Left hindlimb (tissue), 1 donor: ENCODE measurements around the gene SFMBT1.

ENCODE experiments used
- DNase-seq: peaks from one replicate; pipeline ENCODE4 v3.0.0-alpha.2; 2018

SFMBT1 gene

DNA sequence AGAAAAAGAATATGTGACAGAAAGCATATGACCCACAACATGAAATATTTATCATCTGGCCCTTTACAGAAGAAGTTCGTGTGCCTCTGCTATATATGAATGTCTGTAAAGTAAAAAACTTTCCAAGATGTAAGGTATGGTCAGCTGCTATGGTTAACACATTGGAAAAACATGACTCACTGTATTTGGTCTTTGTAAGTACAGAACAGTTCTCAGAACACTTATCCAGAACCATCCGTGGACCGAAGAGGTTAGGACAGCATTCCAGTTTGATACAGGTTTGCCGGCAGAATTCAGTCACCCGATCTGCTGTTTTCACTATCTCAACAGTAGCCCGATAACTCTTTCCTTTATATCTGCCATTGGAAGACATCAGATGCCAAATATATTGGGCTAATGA, 135.1 kb downstream of the SFMBT1 start:
- no peak for DNase-seq

GRCh38 chr3:52907497-52907896, 138.4 kb downstream of the SFMBT1 start:
- DNase-seq, result no peak

- DNase-seq, result no peak
These were observed 141.3 kb downstream of the SFMBT1 start for GRCh38 chr3:52904552-52904951.

DNA sequence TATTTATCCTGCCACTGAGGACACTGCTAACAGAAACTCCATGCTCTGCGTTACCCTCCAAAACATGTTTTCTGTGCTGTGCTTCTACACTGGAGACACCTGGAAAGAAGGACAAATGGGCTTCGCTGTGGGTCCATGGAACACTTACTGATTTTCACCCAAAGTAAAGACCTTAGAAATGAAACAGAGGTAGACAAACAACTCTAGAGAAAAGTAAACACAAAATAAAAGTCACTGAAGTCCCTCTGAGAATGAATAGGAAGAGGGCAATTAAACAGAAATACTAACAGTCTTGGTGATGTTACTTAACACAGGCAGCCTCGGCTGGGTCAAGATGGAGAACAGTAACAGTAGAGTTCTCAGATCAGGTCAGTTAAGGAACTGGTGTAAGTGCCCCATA, 141.9 kb downstream of the SFMBT1 start:
- no peak for DNase-seq

- DNase-seq, result peak; percentile 88
These were observed 148.4 kb downstream of the SFMBT1 start, which contains the start of gene STIMATE for GRCh38 chr3:52897130-52898122. Gene STIMATE (minus strand): TSS chr3:52897548. CDS start chr3:52897450, 98 bp downstream.

- DNase-seq, result no peak
These were observed 149.3 kb downstream of the SFMBT1 start for GRCh38 chr3:52896613-52897012.

- DNase-seq, result no peak
These were observed 149.7 kb downstream of the SFMBT1 start for GRCh38 chr3:52896151-52896550.

DNA sequence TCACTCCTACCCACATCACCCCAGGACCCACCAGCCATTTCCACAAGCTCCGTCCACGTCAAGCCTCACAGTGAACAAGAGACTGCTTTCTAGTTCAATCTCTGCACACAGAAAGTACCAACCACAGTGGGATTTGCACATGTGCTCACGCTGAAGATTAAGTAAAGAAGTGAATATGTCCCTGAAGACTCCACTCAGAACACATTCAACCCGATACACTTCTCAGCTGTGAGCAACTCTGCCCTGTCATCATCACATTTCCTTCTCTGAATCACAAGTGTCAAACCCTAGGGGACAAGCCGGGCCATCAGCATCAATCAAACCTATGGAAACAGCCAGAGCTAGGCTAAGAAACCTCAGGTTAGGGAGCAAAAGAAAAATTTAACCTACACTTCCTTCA, 150.5 kb downstream of the SFMBT1 start:
- no peak for DNase-seq

DNA sequence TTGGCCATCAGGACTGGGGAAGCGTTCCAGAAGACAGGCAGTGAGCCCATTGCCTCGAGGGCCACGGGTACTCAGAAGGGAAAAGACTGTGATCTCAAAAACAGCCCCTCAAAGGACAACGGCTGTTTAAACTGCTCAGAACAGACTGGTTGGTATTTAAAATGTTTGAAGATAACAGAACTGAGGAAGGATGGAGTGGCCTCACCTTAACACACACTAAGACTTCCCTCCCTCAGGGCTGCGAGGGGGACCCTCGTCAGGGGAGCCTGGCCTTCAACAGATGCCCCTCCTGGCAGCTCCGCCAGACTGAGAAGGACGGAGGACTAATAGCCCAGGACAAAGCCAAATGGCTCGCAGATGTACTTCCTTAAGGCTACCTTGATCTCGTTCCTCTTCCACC, 151.1 kb downstream of the SFMBT1 start:
- no peak for DNase-seq

DNA sequence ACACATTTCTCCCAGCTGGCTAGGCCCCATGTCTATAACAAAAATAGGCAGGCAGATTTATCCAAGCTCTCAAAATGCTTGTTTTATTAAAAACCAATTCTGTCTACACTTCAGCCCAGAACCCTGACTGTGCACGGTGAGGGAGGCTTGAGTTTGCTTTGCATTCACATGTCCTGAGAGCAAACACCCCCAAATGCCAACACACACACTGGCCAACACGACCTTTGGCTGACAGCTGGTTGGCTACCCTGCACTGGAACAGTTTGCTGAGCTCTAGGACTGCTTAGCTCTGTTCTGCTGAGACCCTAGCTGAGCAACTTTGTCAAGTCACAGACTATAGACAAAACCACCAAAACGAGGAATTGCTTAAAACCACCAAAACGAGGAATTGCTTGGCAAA, 152.2 kb downstream of the SFMBT1 start:
- DNase-seq, result no peak

DNA sequence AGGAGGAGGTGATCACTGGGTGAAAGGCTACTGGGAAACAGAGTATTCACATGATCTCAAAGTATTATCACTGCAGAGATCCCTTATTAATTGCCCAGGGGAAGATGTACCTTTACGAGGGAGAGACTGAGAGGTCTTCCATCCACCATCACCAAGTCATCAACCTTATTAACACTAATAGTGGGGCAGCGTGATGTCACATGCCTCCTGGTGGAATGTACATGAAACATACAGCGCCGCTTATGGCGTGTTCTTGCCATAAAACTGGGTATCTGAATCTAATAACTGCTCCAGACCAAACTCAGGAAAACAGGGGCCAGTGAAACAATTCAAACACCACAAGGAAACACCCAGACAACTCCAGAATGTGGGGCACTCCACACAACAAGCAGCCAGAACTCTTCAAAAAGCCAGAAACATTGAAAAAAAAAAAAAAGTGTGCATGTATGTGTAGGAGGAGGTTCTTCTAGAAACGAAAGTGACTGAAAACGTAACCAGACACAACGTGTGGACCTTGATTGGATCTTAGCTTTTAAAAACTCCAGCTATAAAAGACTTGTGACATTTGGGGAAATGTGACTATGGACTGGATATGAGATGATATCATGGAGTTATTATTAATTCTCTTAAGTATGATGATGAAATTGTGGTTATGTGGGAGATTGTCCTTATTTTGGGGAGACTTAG, 153.1 kb downstream of the SFMBT1 start:
- no peak for DNase-seq

GRCh38 chr3:52892290-52892624, 153.6 kb downstream of the SFMBT1 start:
- no peak for DNase-seq

- DNase-seq, result no peak
These were observed 154.2 kb downstream of the SFMBT1 start for GRCh38 chr3:52891615-52892081.

GRCh38 chr3:52891164-52891563, 154.7 kb downstream of the SFMBT1 start:
- DNase-seq, result no peak

GRCh38 chr3:52890735-52891134, 155.1 kb downstream of the SFMBT1 start:
- DNase-seq, result no peak

DNA sequence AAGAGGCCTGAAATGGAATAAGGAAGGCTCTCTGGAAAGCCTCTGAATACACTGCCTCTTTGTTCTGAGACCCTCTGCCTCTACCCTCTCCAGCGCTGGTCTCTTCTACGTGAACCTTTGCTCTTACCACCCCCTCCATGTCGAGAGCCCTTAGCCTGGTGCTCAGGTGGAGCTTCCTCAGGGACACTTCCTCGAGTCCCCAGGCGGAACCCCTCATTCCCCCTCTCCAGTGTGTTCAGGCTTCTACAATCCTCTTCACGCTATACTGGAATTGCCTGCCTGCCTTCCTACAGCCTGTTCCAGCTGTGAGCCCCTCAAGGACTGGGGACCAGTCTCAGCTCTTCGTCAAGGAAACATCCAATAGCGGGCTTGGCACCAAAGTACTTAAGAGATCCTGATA, 156.0 kb downstream of the SFMBT1 start:
- DNase-seq, result no peak

DNA sequence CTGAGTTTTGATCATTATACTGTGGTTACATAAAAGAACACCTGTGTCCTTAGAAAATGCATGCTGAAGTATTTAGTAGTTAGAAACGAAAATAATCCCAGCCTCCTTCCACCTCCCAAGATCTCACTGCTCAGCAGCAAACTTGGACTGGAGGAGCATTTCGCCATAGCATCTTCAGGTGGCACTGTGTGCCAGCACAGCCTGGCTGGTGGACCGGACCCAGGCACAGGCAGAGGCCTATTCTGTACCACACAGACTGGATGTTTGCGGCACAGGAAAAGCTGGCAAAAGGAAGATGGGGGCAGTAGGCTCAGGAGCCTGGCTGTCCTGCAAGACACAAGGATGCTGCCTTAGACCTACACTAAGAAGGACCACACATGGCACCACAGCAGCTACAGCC, 158.7 kb downstream of the SFMBT1 start:
- DNase-seq, result no peak

DNA sequence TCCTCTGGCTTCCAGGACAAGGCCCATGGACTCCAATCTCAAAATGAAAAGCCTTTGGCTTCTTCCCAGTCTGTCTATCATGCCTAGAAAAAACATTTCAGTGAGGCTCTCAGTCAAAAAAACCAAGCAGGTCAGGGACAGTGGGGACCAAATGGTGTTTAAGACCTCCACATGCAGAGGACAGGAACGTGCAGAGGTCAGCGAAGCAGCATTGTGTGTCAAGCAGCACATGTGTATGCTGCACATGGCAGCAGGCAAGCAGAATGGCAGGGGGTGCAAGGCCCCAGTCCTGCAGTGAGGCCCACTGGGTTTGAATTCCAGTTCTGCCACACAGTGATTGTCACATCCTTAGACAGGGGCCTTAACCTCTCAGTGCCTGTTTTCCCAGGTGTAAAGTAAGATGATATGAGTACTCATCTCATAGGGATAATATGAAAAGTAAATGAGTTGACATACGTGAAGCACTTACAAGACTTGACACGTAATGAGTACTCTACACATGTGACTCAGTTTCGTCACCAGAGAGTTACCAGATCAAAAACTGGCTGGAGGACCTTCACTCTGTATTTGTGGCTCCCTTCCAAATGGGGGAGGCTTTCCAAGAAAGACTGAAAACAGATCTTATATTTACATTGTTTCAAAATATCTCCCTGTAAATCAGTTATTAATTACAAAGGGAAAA, 159.7 kb downstream of the SFMBT1 start:
- DNase-seq, result no peak

DNA sequence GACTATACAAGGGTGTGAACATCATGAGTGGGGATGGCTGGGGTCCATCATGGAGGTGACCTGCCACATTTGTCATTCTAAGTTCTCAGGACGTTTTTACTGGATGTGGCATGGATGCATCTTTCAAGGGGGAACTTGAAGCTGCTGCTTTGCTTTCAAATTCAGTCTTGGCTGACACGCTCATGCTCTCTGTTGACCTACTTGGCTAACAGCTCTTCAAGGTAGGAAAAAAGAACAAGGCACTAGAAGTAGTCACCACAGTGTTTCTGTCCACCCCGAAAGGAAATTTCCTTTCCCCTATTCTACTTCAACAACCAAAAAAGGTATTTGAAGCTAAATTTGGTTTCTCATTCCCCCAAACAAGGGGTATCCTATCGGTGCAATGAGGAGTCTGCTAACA, 163.5 kb downstream of the SFMBT1 start:
- DNase-seq, result no peak

DNA sequence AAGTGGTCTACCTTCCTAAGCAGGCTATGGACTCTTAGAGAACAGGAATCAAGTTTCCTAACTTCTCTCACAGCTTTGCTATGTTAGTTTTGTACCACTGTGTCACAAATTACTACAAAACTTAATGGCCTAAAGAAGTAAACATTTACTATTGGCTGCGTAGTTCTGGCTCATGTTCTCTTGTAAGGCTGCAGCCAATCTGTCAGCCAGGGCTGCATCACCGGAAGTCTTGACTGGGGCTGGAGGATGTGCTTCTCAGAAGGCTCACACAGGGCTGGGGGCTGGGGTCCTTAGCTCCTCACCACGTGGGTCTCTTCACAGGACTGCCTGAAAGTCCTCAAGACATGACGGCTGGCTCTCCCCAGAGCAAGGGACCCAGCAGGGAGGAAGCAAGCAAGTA, 164.0 kb downstream of the SFMBT1 start:
- DNase-seq, result no peak

DNA sequence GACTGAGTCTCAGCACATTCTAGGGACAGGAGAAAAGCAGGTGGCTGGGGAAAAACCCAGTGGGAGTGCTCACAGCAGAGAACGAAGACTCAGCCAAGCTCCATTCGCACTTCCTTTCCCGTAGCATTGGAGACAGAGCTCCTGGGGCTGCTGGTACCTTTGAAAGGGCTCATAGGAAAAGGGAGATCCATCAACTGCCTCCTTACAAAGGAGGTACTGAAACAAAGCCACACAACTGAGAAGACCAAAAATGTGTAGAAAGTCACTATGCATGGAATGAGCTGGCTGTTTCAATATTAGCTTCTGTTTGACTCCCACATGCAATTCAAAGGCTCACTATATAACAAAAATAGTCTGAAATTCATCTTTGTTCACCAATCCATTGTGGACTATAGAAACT, 165.4 kb downstream of the SFMBT1 start:
- DNase-seq, result no peak

DNA sequence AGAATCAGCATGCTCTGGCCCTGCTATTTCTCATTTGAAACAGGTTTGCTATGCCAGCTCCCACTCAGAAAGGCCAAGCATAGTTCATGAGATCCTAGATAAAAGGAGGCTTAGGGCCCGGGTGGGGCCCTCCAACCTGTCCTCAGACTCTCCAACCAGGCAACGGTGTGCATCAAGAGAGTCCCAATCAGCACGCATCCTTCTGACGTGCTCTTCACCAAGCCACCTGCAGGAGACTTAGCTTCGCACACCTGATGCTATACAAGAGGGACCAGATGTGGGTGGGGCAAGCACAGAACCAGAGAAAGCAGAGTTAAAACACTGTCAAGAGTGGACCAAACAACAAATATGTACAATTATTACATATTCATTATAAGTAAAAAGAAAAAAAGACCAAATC, 165.8 kb downstream of the SFMBT1 start:
- DNase-seq, result no peak

DNA sequence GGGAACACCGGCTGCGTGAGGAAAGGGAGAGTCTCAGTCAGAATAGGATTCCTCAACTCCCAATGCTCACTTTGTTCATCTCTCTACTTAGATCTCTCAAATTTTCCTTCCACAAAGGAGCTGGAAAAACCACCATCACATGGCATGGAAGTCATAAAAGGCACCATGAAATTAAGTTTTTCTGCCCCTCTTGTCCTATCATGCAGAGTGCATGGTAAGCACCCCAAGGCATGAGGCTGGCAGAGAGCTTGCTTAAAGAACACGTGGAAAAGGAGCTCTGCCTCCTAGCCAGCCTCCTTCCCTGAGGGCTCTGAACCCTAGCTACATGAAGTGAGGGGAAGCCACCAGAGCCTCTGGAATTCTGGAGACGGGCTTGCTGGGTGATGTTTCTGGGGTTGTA, 166.3 kb downstream of the SFMBT1 start:
- DNase-seq, result no peak

GRCh38 chr3:52879090-52879489, 166.8 kb downstream of the SFMBT1 start:
- no peak for DNase-seq
